Right kidney (tissue), 1 donor: ENCODE measurements around the gene CNPY3.
"Not testable (repeated sequence)": the region's sequence is repeated elsewhere in the genome, so short reads cannot be mapped to it uniquely, and the experiment has no call there.

Source experiments
- DNase-seq: peaks from one replicate; pipeline ENCODE4 v3.0.0-alpha.2; 2016

The CNPY3 gene

DNA sequence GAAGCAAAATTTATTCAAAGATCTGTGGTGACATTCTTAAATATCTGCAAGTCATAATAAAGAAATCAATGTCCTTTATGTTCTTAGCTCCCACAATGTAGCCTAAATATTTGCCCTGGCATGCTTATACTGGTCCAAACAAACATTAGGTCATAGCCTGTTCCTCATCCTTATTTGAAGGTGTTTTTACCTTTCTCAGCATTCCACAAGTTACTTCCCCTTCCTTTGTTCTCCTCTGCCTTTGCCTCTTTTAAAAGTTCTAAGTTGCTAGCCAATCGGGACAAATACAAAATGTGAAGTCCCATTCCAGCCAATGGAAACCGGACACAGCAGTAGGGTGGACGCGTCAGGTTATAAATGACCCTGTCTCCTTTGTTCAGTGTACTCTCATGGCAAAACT lies 25.1 kb downstream of the CNPY3 start:
- not testable (repeated sequence) for DNase-seq

DNA sequence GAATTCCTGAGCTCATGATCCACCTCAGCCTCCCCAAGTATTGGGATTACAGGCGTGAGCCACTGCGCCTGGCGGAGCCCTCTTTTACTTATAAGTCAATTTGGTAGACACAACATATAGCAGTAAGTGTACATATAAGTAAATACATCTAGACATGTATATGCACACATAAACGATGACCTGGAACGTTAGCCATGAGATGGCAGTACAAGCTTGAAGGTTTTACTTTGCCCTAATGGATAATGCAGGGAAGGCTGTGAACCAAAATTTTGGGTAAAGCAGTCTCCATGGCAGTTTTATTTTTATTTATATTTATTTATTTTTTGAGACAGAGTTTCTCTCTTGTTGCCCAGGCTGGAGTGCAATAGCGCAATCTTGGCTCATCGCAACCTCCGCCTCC lies 28.8 kb downstream of the CNPY3 start:
- DNase-seq = no peak

DNA sequence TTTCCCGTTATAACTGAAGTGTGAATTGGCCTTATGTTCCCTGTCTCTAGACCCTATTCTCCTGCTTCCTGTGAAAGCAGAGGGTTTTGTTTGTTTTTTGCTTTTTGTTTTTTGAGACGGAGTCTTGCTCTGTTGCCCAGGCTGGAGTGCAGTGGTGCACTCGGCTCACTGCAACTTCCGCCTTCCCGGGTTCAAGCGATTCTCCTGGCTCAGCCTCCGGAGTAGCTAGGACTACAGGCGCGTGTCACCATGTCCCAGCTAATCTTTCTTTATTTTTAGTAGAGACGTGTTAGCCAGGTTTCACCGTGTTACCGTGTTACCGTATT lies 30.6 kb downstream of the CNPY3 start:
- DNase-seq = no peak

DNA sequence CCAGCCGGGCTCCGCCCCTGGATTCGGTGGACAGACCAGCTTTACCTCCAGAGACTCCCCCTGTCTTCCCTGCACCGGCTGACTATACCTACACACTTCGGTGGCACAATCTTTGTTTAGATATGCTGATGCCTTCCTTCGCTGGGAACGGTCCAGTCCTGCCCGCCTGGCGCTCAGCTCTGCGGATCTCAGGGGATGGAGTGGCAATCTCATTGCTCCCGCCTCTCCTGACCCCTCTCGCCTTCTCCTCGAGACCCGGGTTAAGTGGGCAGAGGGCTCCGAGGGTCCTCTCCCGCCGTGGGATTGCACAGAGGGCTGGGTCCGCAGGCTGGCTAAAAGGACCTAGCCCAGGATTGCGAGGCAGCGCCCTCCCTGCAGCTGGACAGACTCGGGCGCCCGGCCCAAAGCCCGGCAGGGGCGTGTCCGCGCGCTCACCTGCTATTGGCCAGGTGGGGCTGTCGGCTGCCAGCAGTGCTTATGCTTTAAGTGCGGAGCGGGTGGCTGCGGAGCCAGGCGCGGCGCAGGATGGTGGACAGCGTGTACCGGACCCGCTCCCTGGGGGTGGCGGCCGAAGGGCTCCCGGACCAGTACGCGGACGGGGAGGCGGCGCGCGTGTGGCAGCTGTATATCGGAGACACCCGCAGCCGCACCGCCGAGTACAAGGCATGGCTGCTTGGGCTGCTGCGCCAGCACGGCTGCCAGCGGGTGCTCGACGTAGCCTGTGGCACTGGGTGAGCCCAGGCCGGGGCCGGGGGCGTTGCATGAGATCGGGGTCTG lies 31.2 kb downstream of the CNPY3 start, which contains the start of gene GNMT:
GNMT (plus strand) TSS at position 512 of the 777 bp plus-strand sequence; CDS start at position 526, 14 bp downstream.
- DNase-seq = peak; percentile 80

DNA sequence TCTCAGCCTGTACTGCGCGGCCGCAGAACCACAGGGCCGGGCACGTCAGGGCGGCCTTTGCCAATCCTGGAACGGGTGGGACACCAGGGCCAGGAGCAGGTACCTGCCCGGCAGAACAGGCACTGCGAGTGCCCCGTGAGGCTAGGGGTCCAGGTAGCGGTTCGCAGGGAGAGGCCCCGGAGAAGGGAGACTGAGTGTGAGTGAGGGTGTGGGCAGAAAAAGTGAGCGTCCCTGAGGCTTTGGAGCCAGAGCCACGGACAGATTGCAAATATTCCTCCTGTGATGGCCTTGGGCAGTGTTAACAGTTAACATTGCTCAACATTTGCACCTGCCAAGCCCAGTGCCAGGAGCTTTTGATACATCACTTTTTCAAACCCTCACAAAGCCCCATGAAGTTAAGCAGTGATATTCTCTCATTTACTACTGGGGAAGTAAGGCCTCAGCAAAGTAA lies 31.8 kb downstream of the CNPY3 start:
- DNase-seq = no peak

DNA sequence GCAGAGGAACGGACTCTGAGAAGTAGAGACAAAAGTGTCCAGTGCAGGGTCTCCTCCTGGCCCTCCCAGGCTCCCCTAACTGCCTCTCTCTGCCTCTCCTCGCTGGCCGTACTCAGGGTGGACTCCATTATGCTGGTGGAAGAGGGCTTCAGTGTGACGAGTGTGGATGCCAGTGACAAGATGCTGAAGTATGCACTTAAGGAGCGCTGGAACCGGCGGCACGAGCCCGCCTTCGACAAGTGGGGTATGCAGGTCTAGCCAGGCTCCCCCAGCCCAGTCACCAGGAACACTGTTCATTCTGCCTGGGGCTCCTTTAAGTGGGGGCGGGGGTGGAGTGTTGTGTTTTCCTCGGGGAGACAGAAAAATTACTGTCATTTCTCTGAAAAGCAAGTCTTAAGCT lies 32.8 kb downstream of the CNPY3 start:
- no peak for DNase-seq

DNA sequence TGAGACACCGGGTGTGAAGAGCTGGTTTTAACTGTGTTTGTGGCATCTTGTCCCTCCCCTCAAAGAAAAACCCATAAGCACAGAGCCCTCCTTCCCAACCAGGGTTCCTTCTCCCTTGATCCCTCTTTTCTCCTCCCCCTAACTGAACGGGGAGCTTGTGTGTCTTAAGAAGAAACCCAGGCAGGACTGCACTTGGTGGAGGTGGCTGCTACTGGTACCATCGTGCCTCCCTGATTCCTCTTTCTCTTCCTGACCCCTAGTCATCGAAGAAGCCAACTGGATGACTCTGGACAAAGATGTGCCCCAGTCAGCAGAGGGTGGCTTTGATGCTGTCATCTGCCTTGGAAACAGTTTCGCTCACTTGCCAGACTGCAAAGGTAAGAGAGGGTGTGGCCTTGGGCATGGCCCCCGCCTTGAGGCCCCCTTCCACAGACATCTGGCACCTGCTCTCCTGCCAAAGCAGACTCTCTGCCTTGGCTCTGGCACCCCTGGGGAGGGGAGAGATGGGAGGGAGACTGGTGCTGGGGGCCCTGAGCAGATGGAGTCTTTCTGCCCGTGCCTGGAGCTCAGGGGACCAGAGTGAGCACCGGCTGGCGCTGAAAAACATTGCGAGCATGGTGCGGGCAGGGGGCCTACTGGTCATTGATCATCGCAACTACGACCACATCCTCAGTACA lies 33.4 kb downstream of the CNPY3 start:
- DNase-seq = no peak

DNA sequence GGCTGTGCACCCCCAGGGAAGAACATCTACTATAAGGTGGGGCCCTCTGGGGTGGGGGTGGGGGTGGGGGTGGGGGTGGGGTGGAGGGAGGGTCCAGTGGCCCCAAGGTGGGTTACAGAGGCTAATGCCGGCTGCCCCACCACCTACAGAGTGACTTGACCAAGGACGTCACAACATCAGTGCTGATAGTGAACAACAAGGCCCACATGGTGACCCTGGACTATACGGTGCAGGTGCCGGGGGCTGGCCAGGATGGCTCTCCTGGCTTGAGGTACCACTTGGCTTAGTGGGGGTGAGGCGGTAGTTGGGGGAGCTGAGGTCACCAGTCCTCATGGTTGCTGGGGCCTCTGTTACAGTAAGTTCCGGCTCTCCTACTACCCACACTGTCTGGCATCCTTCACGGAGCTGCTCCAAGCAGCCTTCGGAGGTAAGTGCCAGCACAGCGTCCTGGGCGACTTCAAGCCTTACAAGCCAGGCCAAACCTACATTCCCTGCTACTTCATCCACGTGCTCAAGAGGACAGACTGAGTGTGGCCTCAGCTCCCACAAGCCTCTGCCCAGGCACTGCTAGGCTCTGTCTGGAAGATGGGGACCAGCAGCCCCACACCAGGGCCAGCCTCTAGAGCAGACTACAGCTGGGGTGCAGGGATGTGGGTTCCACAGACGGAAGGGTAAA lies 34.0 kb downstream of the CNPY3 start:
- no peak for DNase-seq

DNA sequence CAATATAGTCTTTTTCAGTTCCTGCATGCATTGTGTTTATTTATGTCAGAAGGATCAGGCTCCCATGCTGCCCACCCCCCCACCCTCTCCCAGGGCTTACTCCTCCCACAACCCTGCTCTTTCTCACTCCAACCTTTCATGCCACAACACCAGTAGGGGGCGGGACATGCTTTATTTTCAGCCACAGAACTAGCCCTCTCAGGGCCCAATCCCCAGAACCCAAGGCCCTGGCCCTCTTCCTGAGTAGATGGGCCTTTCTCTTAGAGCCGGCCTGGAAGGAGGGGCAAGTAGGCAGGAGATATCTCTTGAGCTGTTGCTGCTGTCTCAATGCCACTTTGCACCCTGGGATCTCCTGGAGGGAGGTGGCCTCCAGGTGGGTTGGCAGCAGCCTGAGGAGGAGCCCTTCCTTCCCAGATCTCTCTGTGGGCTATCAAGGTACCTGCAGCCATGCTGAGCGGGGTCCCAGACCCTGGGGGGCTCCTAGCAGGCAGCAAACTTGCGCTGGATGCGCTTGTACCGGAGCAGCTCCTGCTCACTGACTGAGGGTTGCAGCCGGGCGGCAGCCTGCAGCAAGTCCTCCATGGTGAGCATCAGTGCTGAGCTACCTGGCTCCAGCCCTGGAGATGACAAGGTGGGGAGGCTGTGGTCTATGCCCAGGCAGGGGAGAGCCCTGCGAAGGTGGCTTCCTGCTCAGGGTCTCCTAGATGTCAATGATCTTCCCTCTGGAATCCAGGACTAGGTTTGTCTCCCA lies 34.8 kb downstream of the CNPY3 start:
- no peak for DNase-seq

DNA sequence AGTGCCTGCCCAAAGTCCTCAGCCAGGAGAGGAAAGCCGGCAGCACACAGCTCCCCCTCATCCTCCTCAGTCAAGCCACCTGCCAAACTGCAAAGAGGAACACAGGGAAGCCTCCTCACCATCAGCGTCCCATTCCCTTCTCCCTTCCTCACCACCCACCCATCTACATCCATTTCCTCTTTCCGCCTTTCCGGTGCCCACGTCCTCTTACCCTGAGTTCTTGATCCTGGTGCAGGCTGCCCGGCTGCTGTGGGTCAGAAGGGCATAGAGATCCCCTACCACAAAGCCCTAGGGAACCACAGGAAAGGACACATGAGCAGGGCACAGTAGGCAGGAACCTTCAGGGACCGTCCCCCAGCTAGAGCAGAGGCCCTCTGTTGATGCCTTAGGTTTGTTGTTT lies 37.3 kb downstream of the CNPY3 start:
- DNase-seq = no peak

DNA sequence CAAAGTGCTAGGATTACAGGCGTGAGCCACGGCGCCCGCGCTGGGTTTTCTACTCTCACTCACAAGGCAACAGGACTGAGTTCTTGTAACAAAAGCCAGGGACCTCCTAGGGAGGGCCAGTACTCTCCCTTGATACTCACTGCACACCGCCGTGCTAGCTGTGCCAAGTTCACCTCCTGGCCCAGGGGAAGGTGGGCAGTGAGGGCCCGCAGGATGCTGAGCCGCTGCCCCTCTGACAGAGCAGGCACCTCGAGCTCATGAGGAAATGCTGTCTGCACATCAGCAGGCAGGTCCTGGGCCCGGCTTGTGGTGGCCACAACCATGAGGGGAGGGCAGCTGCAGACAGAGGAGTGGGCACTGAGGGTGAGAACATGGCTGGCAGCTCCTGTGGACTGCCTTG lies 37.9 kb downstream of the CNPY3 start:
- no peak for DNase-seq

DNA sequence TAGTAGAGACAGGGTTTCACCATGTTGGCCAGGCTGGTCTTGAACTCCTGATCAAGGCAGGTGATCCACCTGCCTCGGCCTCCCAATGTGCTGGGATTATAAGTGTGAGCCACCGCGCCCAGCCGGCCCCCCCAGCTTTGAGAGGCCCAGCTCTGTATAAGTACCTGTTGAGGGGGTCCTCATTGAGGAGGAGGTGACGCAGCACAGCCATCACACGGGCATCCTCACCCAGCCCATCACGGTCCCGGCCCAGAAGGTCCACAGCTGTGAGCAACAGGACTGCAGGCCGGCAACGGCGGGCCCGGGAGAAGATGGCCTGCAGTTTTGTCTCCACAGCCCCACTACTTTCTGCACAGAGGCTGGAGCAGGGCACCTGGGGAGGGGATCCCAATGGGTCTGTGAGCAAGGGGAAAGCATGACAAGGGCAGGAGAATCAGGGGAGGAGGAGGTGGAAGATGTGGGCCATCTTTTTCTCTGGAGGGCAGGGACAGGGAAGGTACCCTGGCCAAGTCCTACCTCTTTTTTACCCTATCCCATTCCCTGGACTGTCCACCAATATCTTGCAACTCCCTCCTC lies 38.9 kb downstream of the CNPY3 start:
- no peak for DNase-seq

DNA sequence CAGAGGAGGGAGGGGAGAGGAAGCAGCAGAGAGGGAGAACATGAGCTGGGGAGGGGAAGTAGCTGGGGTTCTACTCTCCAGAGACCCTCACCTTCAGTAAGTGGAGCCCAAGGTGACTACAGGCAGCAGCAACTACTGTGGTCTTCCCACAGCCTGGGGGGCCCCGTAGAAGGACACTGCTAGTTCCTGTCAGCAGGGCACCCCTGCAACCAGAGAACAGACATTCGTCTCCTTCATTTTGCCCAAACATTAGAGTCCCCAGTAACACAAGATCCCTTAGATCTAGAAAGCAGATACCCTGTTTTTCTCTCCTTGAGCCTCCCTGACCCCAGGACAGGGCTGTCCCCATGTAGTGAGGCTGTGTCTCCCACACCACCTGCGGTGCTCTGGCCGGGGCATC lies 39.5 kb downstream of the CNPY3 start:
- DNase-seq = no peak

DNA sequence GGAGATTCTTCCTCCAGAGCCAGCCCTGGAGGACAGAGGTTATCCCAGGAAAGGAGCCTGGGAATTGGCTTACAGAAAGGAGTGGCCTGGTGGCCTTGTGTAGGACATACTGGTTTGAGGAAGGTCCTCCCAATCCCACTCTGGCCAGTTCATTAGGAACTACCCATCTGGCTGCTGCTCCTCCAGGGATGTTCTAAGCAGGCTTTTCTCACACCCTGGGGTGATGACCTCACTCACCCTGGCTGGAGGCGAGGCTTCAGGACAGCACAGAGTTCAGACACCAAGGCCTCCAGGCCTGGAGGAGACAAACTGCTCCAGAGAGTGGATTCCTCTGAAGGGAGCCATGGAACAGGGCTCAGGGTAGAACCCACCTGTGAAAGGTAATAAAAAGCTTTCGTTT lies 40.2 kb downstream of the CNPY3 start:
- no peak for DNase-seq

DNA sequence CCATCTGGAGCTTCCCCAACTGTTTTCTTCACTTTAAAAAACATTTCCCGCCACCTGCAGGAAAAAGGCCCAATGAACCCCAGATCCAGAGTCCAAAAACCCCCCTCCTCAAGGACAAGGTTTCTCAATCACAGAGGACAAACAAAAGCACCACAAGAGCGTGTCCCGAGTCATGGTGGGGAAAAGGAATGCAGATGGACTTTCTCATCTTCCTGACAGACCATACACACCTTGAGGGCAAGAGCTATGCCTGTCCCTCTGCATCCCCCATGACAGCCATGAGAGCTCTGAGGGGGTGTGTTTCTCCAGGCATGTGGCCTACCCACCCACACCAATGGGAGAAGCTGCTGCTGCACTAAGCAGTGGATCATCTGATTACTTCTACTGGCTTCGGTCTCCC lies 40.7 kb downstream of the CNPY3 start:
- no peak for DNase-seq

DNA sequence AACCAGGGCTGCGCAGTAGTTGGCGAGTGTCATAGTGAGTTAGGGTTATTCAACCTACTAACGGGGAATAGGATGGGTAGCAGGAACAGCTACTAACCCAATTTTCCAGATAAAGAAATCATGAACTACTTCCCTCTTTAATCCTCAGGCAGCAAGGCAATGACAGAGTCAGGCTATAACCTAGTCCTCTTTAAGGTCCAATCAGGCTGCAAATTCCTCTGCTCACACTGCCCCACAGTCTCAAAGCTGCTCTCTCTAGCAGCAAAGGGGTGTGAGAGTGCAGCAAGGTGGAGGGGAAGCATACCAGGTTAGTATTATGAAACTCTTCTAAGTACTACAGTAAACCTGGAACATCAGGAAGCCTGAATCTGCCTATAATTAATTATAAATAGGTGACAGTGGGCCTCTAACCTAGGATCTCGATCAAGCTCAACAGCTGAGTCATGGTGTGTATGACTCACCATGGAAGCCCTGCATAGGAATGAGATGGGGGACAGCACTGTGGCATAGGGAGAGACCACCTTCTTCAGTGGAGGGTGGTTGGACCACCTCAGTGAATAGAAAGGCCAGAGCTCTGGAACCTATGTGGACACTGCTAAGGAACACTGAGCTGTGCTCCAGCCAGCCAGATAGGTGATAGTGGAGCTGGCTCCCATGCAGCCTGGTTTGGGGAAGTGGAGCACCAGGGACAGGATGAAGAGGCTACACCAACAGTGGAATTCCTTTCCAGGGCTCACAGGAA lies 41.8 kb downstream of the CNPY3 start:
- DNase-seq = no peak

DNA sequence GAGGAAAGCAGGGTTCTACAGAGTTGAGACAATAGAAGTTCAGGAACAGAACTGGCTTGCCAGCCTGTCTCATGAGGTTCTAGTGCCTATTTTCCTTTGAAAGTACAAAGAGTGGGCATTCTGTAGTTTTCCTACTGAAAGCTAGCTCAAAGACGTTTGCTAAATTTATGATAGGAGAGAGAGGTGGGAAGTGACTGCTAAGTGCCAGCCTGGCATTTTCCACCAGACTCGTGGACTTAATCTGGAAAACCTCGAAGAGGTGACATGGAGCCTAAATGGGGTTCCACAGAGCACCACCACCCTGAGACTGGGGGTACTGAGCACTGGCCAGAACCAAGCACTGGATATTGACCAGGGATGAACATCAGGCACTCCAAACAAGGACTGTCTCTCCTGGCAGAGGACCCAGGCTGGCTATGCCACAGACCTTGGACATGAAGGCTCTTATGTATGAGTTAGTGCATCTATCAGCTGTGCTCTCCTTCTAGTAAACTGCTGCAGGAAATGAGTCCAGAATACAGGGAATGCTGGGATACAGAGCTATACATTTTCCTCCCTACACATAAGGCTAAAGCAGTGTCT lies 42.6 kb downstream of the CNPY3 start:
- DNase-seq = no peak

DNA sequence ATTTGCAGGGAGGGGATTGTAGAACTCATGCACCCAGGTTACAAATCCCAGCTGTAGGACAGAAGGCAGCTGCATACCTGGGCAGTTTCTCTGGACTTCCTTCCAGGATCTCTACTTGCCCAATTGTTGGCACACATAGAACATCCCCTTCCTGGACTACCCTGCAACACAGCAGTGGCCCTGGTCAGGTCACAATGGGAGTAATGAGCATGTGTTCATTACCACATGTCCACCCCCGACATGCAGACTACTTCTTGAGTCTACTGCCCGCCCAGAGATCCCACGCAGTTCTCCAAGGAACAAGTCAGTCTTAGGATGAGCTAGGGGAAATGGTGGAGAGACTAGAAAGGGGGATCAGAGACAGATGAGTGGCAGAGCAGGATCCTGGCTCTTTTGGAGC lies 44.6 kb downstream of the CNPY3 start:
- DNase-seq = no peak

DNA sequence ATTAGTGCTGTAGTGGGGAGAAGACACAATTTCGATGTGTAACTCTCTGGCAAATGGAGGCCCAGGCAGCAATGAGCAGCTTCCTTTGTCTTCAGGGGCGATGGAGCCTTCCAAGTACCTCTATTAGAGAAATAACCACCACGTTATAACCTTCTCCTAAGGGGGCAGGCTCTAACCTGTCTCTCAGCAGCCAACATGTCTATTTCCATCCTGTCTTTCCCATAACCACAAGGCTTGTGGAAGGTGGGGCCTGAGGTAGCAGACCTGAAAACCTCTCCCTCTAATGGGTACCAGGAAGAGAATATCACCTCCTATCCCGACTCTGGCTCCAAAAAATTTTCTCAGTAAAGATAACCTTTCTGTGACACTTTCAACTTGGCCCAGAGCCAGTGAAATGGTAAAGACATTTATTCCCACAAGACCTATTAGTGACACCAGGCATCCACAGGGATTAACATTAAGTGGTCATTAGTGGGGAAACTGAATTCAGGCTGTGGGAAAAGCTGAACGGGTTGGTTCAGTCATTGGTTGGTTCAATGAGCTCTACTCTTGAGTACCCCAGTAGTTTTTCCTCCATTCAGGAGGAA lies 45.7 kb downstream of the CNPY3 start:
- DNase-seq = no peak

DNA sequence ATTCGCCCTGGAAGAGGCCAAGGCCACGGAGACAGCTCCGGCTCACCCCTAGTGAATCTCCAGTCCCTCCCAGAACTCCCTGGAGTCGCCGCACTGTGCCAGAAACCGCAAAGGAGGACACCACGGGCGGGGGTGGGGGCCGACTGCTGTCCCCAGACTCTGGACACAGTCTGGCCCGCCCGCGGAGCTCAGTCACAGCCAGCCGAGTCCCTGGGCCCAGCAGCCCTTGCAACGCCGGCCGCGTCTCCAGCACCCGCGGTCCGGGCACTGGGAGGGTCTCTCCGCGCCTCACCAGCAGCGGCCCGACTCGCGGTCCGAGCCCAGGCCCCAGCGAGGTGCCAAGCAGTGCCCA lies 49.2 kb downstream of the CNPY3 start:
- DNase-seq = no peak
